HepG2 (cell line): ENCODE measurements around the gene LITAFD.
"Not testable (repeated sequence)": the region's sequence is repeated elsewhere in the genome, so short reads cannot be mapped to it uniquely, and the experiment has no call there.

Experiments
- BRF2 ChIP-seq: sonication (generic); formaldehyde crosslinking; IDR thresholded peaks from 2 replicates; pipeline ENCODE4 v1.8.1; 2022; ENCODE audit warnings: mild to moderate bottlenecking, missing genetic modification reagents
- CEBPG ChIP-seq: IDR thresholded peaks from 2 replicates; pipeline ENCODE4 v1.6.1; 2016
- DDIT3 ChIP-seq: sonication (generic); formaldehyde crosslinking; IDR thresholded peaks from 2 replicates; pipeline ENCODE4 v1.4.0; 2020; ENCODE audit warnings: mild to moderate bottlenecking, missing genetic modification reagents
- MAF1 ChIP-seq: sonication (generic); formaldehyde crosslinking; IDR thresholded peaks from 2 replicates; pipeline ENCODE4 v1.5.0; 2020; ENCODE audit warnings: missing genetic modification reagents, borderline replicate concordance
- RFX1 ChIP-seq: fragments of 450-650 bp; IDR thresholded peaks from 2 replicates; pipeline ENCODE4 v1.6.1; 2017
- TGIF2 ChIP-seq: IDR thresholded peaks from 2 replicates; pipeline ENCODE4 v1.6.1; 2016; ENCODE audit warnings: control low read depth, missing compliant biosample characterization
- ZFP37 ChIP-seq: sonication (generic); formaldehyde crosslinking; IDR thresholded peaks from 2 replicates; pipeline ENCODE4 v1.4.0; 2020; ENCODE audit warnings: missing genetic modification reagents, borderline replicate concordance
- ZNF10 ChIP-seq: sonication (generic); formaldehyde crosslinking; IDR thresholded peaks from 2 replicates; pipeline ENCODE4 v1.4.0; 2020; ENCODE audit warnings: mild to moderate bottlenecking, low read depth, missing genetic modification reagents, borderline replicate concordance
- ZNF557 ChIP-seq: sonication (generic); formaldehyde crosslinking; IDR thresholded peaks from 2 replicates; pipeline ENCODE4 v1.4.0; 2020; ENCODE audit warnings: missing genetic modification reagents
- ZNF691 ChIP-seq: sonication (generic); formaldehyde crosslinking; IDR thresholded peaks from 2 replicates; pipeline ENCODE4 v1.4.0; 2020; ENCODE audit warnings: missing genetic modification reagents, low read depth, mild to moderate bottlenecking, borderline replicate concordance
- ZNF703 ChIP-seq: sonication (generic); formaldehyde crosslinking; IDR thresholded peaks from 2 replicates; pipeline ENCODE4 v1.5.1; 2020; ENCODE audit warnings: missing genetic modification reagents, mild to moderate bottlenecking, moderate library complexity, borderline replicate concordance

- not testable (repeated sequence) for TF ChIP-seq ZNF703 (CRISPR knock-in tag); ZNF10; ZFP37 (CRISPR knock-in tag); ZNF557 (CRISPR knock-in tag); DDIT3; TGIF2 (CRISPR knock-in tag); BRF2 (CRISPR knock-in tag); ZNF691 (CRISPR knock-in tag); CEBPG; RFX1; MAF1
Measured at GRCh38 chr16:8869988-8870241, 12.2 kb upstream of the LITAFD start.
